Endothelial cell (in vitro differentiated cells): ENCODE data around the gene GPAM. TPM values are rescaled to one million over a fixed set of nuclear protein-coding genes. Genes with fewer than 3 reads are reported as not detected.

Experiments used
- DNase-seq: peaks from one replicate; pipeline ENCODE4 v3.0.0; 2021; ENCODE audit warnings: low spot score
- H3K27ac Mint-ChIP-seq: one replicate; pipeline ENCODE4 v1.8.0; 2021; ENCODE audit warnings: mixed read lengths, inconsistent platforms; ENCODE audit not compliant: unreplicated experiment
- H3K27me3 Mint-ChIP-seq: one replicate; pipeline ENCODE4 v1.8.0; 2021; ENCODE audit warnings: mild to moderate bottlenecking, moderate library complexity, mixed read lengths, inconsistent platforms; ENCODE audit not compliant: unreplicated experiment
- H3K36me3 Mint-ChIP-seq: one replicate; pipeline ENCODE4 v1.8.0; 2021; ENCODE audit warnings: mild to moderate bottlenecking, low read depth, mixed read lengths, inconsistent platforms; ENCODE audit not compliant: unreplicated experiment
- H3K4me1 Mint-ChIP-seq: one replicate; pipeline ENCODE4 v1.8.0; 2021; ENCODE audit warnings: mild to moderate bottlenecking, mixed read lengths, inconsistent platforms; ENCODE audit not compliant: unreplicated experiment
- H3K4me3 Mint-ChIP-seq: one replicate; pipeline ENCODE4 v1.8.0; 2021; ENCODE audit warnings: mild to moderate bottlenecking, mixed read lengths, inconsistent platforms; ENCODE audit not compliant: unreplicated experiment
- H3K9me3 Mint-ChIP-seq: one replicate; pipeline ENCODE4 v1.8.0; 2021; ENCODE audit warnings: mixed read lengths, inconsistent platforms; ENCODE audit not compliant: unreplicated experiment
- total RNA-seq: library from RNA; stranded (reverse); fragmentation: NEBNext Ultra II Directional; extraction: Animal tissue kit (Norgen Biotek cat#: 25700); gene quantifications from one replicate; pipeline ENCODE4 v1.2.1, GENCODE V29; 2021; ENCODE audit not compliant: unreplicated experiment
- TF ChIP-seq, protein P1 (sequence below): fragments of 200-600 bp; sonication (generic); IDR thresholded peaks from one replicate; pipeline ENCODE4 v1.5.0; 2021; ENCODE audit warnings: antibody characterized with exemption; ENCODE audit not compliant: unreplicated experiment

GPAM gene
- total RNA-seq, 1 donor from 2014 or later, result 11.5 TPM

DNA sequence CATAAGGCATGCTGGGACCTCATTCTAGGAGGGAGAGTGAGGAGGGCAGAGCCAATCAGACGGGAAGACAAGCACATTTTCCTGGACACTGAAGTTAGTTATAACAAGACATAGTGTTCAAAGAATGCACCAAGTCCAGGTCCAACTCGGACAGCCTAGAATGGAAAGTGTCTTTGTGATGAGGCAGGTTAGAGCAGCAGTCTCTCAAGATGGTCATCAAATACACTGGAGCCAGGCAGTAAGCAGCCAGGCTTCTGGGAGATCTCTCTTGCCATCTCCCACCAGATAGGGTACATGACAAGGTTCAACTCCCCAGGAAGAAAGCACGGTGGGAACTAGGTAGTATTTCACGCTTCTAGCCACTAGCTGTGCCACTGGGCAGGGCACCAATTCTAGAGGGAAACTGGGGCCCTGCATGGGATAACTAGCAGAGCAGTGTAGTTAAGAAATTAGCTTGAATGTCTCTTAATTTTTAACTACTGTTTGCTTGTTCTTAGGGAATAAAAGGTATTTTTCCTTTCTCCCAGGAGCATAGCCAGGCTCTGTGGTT lies 7.6 kb upstream of the GPAM start:
- Mint-ChIP-seq H3K4me1 (no peaks in the 10 kb centered on the region), H3K36me3 (no peaks in the 10 kb centered on the region), H3K27me3 (no peaks in the 10 kb centered on the region), H3K27ac (no peak overlapping the region), H3K9me3 (no peaks in the 10 kb centered on the region), H3K4me3 (no peak overlapping the region)
- DNase-seq, result no peak
- TF ChIP-seq, protein P1, sequence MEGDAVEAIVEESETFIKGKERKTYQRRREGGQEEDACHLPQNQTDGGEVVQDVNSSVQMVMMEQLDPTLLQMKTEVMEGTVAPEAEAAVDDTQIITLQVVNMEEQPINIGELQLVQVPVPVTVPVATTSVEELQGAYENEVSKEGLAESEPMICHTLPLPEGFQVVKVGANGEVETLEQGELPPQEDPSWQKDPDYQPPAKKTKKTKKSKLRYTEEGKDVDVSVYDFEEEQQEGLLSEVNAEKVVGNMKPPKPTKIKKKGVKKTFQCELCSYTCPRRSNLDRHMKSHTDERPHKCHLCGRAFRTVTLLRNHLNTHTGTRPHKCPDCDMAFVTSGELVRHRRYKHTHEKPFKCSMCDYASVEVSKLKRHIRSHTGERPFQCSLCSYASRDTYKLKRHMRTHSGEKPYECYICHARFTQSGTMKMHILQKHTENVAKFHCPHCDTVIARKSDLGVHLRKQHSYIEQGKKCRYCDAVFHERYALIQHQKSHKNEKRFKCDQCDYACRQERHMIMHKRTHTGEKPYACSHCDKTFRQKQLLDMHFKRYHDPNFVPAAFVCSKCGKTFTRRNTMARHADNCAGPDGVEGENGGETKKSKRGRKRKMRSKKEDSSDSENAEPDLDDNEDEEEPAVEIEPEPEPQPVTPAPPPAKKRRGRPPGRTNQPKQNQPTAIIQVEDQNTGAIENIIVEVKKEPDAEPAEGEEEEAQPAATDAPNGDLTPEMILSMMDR, result no peak

DNA sequence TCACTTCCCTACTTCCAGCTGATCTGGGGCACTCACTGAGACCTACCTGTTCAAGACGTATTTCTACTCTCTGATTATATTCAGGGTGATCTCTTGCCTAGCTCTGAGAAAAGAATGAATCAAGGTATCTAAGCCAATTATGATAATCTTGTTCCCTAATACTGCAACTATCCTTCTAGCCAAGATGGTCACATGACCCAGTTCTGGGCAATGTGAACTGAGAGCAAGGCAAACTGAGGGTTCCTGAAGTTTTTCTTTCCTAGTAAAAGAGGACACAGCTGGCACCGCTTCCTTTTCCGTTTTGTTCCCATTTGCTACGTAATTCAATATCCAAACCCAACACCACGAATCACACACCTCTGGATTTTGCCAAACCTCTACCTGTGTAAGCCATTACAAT lies 5.9 kb upstream of the GPAM start:
- DNase-seq, result no peak
- H3K27ac Mint-ChIP-seq, result no peak overlapping the region
- no peaks in the 10 kb centered on the region for H3K9me3 Mint-ChIP-seq
- H3K4me1 Mint-ChIP-seq, result no peaks in the 10 kb centered on the region
- no peak overlapping the region for H3K4me3 Mint-ChIP-seq
- H3K36me3 Mint-ChIP-seq, result no peaks in the 10 kb centered on the region
- TF ChIP-seq, protein P1, result no peak
- H3K27me3 Mint-ChIP-seq, result no peaks in the 10 kb centered on the region

DNA sequence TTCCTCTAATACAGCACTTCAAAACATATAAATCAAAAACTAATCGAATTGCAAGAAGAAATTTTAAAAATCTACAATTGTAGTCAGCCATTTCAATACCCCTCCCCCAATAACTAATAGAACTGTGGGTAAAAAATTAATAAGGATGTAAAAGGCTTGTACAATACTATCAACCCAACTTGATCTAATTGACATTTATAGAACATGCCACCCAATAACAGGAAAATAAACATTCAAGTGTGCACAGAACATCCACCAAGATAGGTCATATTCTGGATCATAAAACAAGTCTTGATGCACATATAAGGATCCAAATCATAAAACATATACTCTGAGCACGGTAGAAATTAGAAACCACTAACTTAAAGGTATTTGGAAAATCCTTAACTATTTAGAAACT lies 4.0 kb upstream of the GPAM start:
- TF ChIP-seq, protein P1, result no peak
- H3K4me3 Mint-ChIP-seq, result no peak overlapping the region
- peaks cover 7% of the 10 kb centered on the region for H3K4me1 Mint-ChIP-seq
- no peak overlapping the region for H3K27ac Mint-ChIP-seq
- no peaks in the 10 kb centered on the region for H3K36me3 Mint-ChIP-seq
- no peak for DNase-seq
- H3K9me3 Mint-ChIP-seq, result no peaks in the 10 kb centered on the region
- H3K27me3 Mint-ChIP-seq, result peaks cover 5% of the 10 kb centered on the region

DNA sequence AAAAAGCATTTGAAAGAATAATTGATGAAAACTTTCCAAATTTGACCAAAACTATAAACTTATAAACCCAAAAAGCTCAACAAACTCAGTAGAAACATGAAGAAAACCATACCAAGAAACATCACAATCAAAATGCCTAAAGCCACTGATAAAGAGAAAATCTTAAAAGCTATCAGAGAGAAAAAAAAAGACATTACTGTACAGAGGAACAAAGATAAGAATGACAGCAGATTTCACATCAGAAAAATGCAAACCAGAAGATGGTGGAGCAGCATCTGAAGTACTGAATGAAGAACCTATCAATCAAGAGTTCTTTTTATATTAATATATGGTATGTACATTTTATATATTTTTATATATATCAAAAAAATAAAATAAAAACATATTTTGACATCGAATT lies 2.4 kb upstream of the GPAM start:
- H3K27me3 Mint-ChIP-seq, result peaks cover 5% of the 10 kb centered on the region
- no peak for DNase-seq
- no peak overlapping the region for H3K27ac Mint-ChIP-seq
- no peaks in the 10 kb centered on the region for H3K36me3 Mint-ChIP-seq
- TF ChIP-seq, protein P1, result no peak
- peaks cover 7% of the 10 kb centered on the region for H3K4me1 Mint-ChIP-seq
- no peak overlapping the region for H3K4me3 Mint-ChIP-seq
- no peaks in the 10 kb centered on the region for H3K9me3 Mint-ChIP-seq

GRCh38 chr10:112184379-112184778 lies 814 bp upstream of the GPAM start:
- Mint-ChIP-seq H3K9me3 (no peaks in the 10 kb centered on the region), H3K36me3 (peaks cover 5% of the 10 kb centered on the region), H3K4me3 (no peak overlapping the region), H3K4me1 (peaks cover 7% of the 10 kb centered on the region), H3K27me3 (peaks cover 5% of the 10 kb centered on the region), H3K27ac (no peak overlapping the region)
- DNase-seq, result no peak
- TF ChIP-seq, protein P1, result no peak
